ENCODE results near the gene GMPPB. TPM values are rescaled to one million over a fixed set of nuclear protein-coding genes. Genes with fewer than 3 reads are reported as not detected.
"Not testable (repeated sequence)": the region's sequence is repeated elsewhere in the genome, so short reads cannot be mapped to it uniquely, and the experiment has no call there.

GMPPB gene
- total RNA-seq, 2 experiments from 2014 or later = 25.6 to 27.4 TPM

- Mint-ChIP-seq H3K9me3 (no peaks in the 10 kb centered on the region), H3K27me3 (ENCODE audit: low read depth) (no peaks in the 10 kb centered on the region), H3K36me3 (ENCODE audit: low read depth) (peaks cover 4% of the 10 kb centered on the region), H3K4me3 (no peak overlapping the region), H3K4me1 (ENCODE audit: low read depth) (peaks cover 13% of the 10 kb centered on the region), H3K27ac (no peak overlapping the region)
- intact Hi-C loops (cut with micrococcal nuclease) = no loop called here
- no peak for DNase-seq
- CTCF ChIA-PET = no interaction called here
Measured at GRCh38 chr3:49750056-49750455, 26.3 kb upstream of the GMPPB start.

- H3K36me3 Mint-ChIP-seq (ENCODE audit: low read depth); intact Hi-C loops (cut with micrococcal nuclease); H3K4me3 Mint-ChIP-seq; H3K27ac Mint-ChIP-seq; DNase-seq; H3K4me1 Mint-ChIP-seq (ENCODE audit: low read depth); H3K27me3 Mint-ChIP-seq (ENCODE audit: low read depth); H3K9me3 Mint-ChIP-seq: not testable (repeated sequence)
- CTCF ChIA-PET = interaction anchor here (0.6 kb wide), 1 partner anchor 66 kb away, joined by 5 read pairs; no protein-coding TSS in a partner anchor
Measured at GRCh38 chr3:49748874-49749273, 25.1 kb upstream of the GMPPB start.

DNA sequence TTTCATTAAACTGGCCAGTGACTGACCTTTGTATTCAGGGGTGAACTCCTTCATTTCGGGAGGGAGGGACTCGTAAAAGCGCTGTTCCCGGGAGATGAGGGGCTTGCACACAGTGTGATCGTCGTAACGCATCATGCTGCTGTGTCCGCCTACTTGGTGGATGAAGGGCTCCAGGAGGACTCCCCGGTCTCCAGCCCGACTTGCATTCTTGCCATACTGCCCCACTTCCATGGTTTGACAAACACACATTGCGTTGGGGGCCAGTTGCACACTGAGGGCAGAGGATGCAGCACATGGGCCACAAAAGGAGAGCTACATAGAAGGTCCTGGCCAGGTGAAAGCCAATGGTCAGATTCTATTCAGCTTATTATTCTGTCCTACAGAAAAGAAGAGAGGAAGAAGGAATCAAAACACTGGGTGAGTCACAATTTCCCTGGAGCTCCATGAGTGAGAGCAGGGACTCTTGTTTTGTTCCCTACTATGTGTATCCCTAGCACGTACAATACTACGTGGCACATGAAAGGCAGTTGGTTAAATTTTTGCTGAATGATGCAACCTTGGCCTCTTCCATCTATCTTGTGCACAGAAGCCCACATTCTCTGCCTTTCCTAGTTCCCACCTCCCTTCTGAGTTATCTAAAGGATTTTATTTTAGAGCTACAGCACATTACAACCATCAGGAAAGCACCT is 24.2 kb upstream of the GMPPB start:
- intact Hi-C loops (cut with micrococcal nuclease) = no loop called here
- Mint-ChIP-seq H3K36me3 (ENCODE audit: low read depth) (peaks cover 8% of the 10 kb centered on the region), H3K27me3 (ENCODE audit: low read depth) (no peaks in the 10 kb centered on the region), H3K9me3 (no peaks in the 10 kb centered on the region), H3K4me1 (ENCODE audit: low read depth) (peaks cover 6% of the 10 kb centered on the region), H3K27ac (no peak overlapping the region), H3K4me3 (no peak overlapping the region)
- DNase-seq = no peak
- CTCF ChIA-PET = no interaction called here

GRCh38 chr3:49745986-49746385 is 22.2 kb upstream of the GMPPB start:
- Mint-ChIP-seq H3K27ac (no peak overlapping the region), H3K27me3 (ENCODE audit: low read depth) (no peaks in the 10 kb centered on the region), H3K9me3 (no peaks in the 10 kb centered on the region), H3K4me1 (ENCODE audit: low read depth) (peaks cover 6% of the 10 kb centered on the region), H3K36me3 (ENCODE audit: low read depth) (peaks cover 8% of the 10 kb centered on the region), H3K4me3 (no peak overlapping the region)
- no peak for DNase-seq
- CTCF ChIA-PET = no interaction called here
- intact Hi-C loops (cut with micrococcal nuclease) = no loop called here

DNA sequence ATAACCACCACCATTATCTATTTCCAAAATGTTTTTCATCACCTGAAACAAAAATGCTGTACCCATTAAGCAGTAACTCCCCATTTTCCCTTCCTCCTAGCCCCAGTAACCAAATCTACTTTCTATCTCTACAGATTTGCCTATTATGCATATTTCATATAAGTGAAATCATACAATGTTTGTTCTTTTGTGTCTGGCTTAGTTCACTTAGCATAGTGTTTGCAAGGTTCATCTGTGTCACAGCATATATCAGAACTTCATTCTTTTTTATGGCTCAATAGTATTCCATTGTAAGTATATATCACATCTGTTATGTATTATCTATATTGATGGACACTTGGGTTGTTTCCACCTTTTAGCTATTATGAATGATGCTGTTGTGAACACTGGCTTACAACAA is 16.7 kb upstream of the GMPPB start:
- no peak for DNase-seq
- H3K27ac Mint-ChIP-seq = no peak overlapping the region
- H3K36me3 Mint-ChIP-seq (ENCODE audit: low read depth) = peaks cover 21% of the 10 kb centered on the region
- no peaks in the 10 kb centered on the region for H3K9me3 Mint-ChIP-seq
- intact Hi-C loops (cut with micrococcal nuclease) = no loop called here
- H3K27me3 Mint-ChIP-seq (ENCODE audit: low read depth) = no peaks in the 10 kb centered on the region
- no peak overlapping the region for H3K4me3 Mint-ChIP-seq
- CTCF ChIA-PET = no interaction called here
- H3K4me1 Mint-ChIP-seq (ENCODE audit: low read depth) = peaks cover 6% of the 10 kb centered on the region

DNA sequence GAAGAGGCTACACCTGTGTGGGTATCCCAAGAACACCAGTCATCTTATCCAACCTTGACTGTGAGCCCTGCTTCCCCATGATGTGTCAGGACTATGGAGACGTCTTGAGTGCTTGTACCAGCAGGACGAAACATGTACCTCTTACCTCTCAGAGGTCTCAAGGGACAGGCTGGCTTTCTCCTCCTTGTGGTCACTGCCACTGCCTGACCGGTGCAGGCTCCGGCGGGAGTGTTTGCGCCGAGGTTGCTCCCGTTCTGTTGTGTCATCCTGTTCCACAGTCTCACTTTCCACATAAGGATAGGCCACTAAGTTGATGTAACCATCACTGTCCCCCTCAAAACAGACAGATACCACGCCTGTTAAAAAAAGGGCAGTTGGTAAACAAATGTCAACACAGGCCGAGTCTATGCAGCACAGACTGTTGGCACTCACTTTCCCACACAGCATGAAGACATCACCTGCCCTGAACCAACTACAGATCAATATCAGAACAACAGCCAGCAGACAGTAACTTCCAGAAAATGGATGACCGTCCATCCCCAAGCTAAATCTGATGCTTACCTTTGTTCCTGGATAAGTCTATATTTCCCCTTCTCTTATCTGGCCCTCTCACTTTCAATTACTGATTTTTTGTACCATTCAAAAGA is 14.4 kb upstream of the GMPPB start:
- intact Hi-C loops (cut with micrococcal nuclease) = no loop called here
- Mint-ChIP-seq H3K27me3 (ENCODE audit: low read depth) (no peaks in the 10 kb centered on the region), H3K27ac (peak overlapping the region; percentile 32), H3K36me3 (ENCODE audit: low read depth) (peaks cover 18% of the 10 kb centered on the region), H3K9me3 (no peaks in the 10 kb centered on the region), H3K4me3 (no peak overlapping the region), H3K4me1 (ENCODE audit: low read depth) (peaks cover 6% of the 10 kb centered on the region)
- DNase-seq = no peak
- CTCF ChIA-PET = no interaction called here

DNA sequence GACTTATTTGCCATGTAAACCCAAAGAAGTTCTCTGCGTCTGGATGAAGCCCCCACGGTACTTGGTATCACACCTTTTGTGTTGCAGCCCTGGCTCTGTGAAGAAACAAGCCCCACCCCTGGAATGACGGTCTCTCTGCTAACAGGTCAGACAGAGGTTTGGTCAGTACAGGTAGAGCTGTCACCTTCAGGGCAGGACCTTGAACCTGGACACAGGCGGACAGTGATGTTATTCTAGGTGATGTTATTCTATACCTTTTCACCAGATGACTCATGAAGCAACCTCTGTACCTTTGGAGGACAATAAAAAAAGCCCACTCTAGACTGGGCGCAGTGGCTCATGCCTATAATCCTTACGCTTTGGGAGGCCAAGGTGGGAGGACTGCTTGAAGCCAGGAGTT is 11.0 kb upstream of the GMPPB start:
- CTCF ChIA-PET = no interaction called here
- Mint-ChIP-seq H3K36me3 (ENCODE audit: low read depth) (peaks cover 25% of the 10 kb centered on the region), H3K9me3 (no peaks in the 10 kb centered on the region), H3K4me3 (no peak overlapping the region), H3K27ac (no peak overlapping the region), H3K4me1 (ENCODE audit: low read depth) (peaks cover 2% of the 10 kb centered on the region), H3K27me3 (ENCODE audit: low read depth) (no peaks in the 10 kb centered on the region)
- DNase-seq = no peak
- intact Hi-C loops (cut with micrococcal nuclease) = no loop called here

DNA sequence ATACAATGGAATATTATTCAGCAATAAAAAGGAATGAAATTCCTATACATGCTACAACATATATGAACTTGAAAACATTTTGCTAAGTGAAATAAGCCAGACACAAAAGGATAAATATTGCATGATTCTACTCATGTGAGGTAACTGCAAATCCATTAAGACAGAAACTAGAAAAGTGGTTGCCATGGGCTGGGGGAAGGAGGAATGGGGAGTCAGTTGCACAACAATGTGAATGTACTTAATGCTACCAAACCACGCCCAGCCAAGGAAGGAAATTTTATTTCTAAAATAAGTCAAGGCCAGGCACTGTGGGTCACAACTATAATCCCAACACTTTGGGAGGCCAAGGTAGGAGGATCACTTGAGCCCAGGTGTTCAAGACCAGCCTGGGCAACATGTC is 9.8 kb upstream of the GMPPB start:
- DNase-seq = no peak
- no peaks in the 10 kb centered on the region for H3K27me3 Mint-ChIP-seq (ENCODE audit: low read depth)
- H3K4me1 Mint-ChIP-seq (ENCODE audit: low read depth) = peaks cover under 1% of the 10 kb centered on the region
- CTCF ChIA-PET = no interaction called here
- intact Hi-C loops (cut with micrococcal nuclease) = no loop called here
- no peak overlapping the region for H3K4me3 Mint-ChIP-seq
- H3K27ac Mint-ChIP-seq = no peak overlapping the region
- no peaks in the 10 kb centered on the region for H3K9me3 Mint-ChIP-seq
- H3K36me3 Mint-ChIP-seq (ENCODE audit: low read depth) = peaks cover 25% of the 10 kb centered on the region

DNA sequence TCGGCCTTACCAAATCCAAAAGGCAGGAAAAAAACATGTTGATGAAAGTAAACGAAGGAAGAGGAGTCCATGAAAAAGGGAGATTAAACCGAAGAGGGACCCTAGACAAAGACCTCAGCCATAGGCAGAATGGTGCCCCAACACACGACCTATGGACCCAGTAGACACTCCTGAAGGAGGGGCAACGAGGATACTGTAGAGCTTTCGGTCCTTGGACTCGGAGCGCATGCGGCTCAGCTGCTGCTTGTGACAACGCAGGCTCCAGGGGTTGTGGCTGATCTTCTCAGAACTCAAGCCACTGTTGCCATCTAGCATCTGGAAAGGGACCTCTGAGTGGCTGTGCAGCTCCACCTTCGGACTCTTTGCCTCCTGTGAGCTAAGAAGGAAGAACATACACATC is 8.8 kb upstream of the GMPPB start:
- no peaks in the 10 kb centered on the region for H3K27me3 Mint-ChIP-seq (ENCODE audit: low read depth)
- H3K4me1 Mint-ChIP-seq (ENCODE audit: low read depth) = no peaks in the 10 kb centered on the region
- H3K27ac Mint-ChIP-seq = no peak overlapping the region
- H3K4me3 Mint-ChIP-seq = no peak overlapping the region
- intact Hi-C loops (cut with micrococcal nuclease) = no loop called here
- DNase-seq = no peak
- CTCF ChIA-PET = interaction anchor here (0.6 kb wide), 1 partner anchor 1894 kb away, joined by 3 read pairs; no protein-coding TSS in a partner anchor
- peaks cover 20% of the 10 kb centered on the region for H3K36me3 Mint-ChIP-seq (ENCODE audit: low read depth)
- no peaks in the 10 kb centered on the region for H3K9me3 Mint-ChIP-seq

- H3K4me3 Mint-ChIP-seq = no peak overlapping the region
- CTCF ChIA-PET = interaction anchor here (0.7 to 1.1 kb wide), 3 partner anchors 58 to 123 kb away, joined by 3 to 6 read pairs (median 4); no protein-coding TSS in a partner anchor
Measured at GRCh38 chr3:49729966-49730609, 6.3 kb upstream of the GMPPB start.

DNA sequence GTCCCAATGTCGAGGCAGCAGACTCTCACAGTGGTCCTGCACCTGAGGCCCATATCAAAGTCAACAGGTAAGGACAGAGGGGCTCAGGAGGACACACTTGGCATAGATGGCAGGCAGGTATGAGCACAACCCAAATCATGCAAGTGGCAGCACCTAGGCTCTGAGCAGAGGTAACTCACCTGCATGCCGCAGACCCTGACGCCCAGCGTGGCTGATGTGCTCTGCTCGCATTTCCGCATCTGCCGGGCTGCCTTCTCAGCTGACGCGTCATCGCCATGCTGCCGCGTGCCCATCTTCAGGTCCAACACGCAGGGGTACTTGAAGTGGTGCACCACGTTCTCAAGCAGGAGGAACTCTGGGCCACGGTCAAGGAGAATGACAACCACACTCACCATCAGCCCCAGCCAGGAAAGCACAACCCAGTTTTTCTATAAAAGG is 4.2 kb upstream of the GMPPB start:
- peaks cover 15% of the 10 kb centered on the region for H3K36me3 Mint-ChIP-seq (ENCODE audit: low read depth)
- no peaks in the 10 kb centered on the region for H3K27me3 Mint-ChIP-seq (ENCODE audit: low read depth)
- DNase-seq = no peak
- H3K4me1 Mint-ChIP-seq (ENCODE audit: low read depth) = peaks cover 10% of the 10 kb centered on the region
- intact Hi-C loops (cut with micrococcal nuclease) = loop anchor here (10.0 kb wide), 1 partner anchor 703 kb away; the partner anchor contains the start of genes IMPDH2 and NDUFAF3
- no peak overlapping the region for H3K27ac Mint-ChIP-seq
- H3K9me3 Mint-ChIP-seq = no peaks in the 10 kb centered on the region
- CTCF ChIA-PET = interaction anchor here (0.9 kb wide), 1 partner anchor 9 kb away, joined by 3 read pairs; the partner anchor contains the start of gene AMIGO3
- no peak overlapping the region for H3K4me3 Mint-ChIP-seq

More at GRCh38 chr3:49729966-49730609, 6.3 kb upstream of the GMPPB start:
- H3K27me3 Mint-ChIP-seq (ENCODE audit: low read depth) = no peaks in the 10 kb centered on the region
- no peak for DNase-seq
- no peaks in the 10 kb centered on the region for H3K4me1 Mint-ChIP-seq (ENCODE audit: low read depth)
- intact Hi-C loops (cut with micrococcal nuclease) = loop anchor here (10.0 kb wide), 1 partner anchor 705 kb away; the partner anchor contains the start of genes IMPDH2 and NDUFAF3
- H3K36me3 Mint-ChIP-seq (ENCODE audit: low read depth) = peaks cover 12% of the 10 kb centered on the region
- H3K9me3 Mint-ChIP-seq = no peaks in the 10 kb centered on the region
- no peak overlapping the region for H3K27ac Mint-ChIP-seq

DNA sequence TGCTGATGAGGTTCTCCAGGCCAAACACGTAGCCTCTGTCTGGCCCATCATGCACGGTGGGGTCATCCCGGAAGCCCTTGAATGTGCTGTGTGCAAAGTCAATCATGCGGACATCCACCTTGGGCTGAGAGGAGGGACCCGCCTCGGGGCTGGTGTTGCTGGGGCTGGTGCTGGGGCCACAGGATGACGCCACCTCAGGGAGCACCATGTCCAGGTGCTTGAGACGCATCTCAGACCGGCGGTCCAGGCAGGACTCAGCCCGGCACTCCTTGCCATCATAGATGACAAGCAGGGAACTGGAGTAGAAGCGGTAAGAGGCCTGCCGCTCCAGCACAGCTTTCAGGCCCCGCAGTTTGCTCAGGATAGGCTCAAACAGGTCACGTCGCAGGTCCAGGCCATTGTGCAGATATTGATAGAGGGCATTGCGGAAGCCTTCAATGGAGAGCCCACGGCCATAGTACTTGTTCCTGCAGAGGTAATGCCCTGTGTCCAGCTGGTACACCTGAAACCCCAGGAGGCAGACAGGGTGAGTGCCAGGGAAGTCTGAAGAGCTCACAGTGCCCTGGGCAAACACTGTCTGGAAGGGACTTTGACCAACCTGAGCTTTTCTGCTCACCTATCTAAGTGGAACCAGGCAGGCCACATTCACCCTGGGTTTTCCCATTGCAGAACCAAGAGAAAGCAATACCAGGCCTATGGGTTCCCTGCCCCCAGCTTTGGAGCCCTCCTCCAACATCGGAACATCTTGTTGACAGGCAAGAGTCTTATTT is 3.6 kb upstream of the GMPPB start:
- intact Hi-C loops (cut with micrococcal nuclease) = loop anchor here (10.0 kb wide), 1 partner anchor 703 kb away; the partner anchor contains the start of genes IMPDH2 and NDUFAF3
- H3K4me3 Mint-ChIP-seq = no peak overlapping the region
- peaks cover 16% of the 10 kb centered on the region for H3K4me1 Mint-ChIP-seq (ENCODE audit: low read depth)
- no peaks in the 10 kb centered on the region for H3K27me3 Mint-ChIP-seq (ENCODE audit: low read depth)
- CTCF ChIA-PET = interaction anchor here (0.9 kb wide), 1 partner anchor 8 kb away, joined by 3 read pairs; the partner anchor contains the start of gene AMIGO3
- H3K9me3 Mint-ChIP-seq = no peaks in the 10 kb centered on the region
- DNase-seq = no peak
- H3K27ac Mint-ChIP-seq = no peak overlapping the region
- H3K36me3 Mint-ChIP-seq (ENCODE audit: low read depth) = peaks cover 15% of the 10 kb centered on the region
